T-cell (primary cell): ENCODE data around the gene SLAIN2. TPM values are rescaled to one million over a fixed set of nuclear protein-coding genes. Genes with fewer than 3 reads are reported as not detected.

ENCODE experiments used
- ATAC-seq, 4 experiments: fragments of 200-7000 bp in 3 of 4; fragments of 150-1000 bp in 1 of 4; cut with Tn5 transposase; replicated peaks in 1 of 4; 1 replicate in 3 of 4; 2 replicates in 1 of 4; pipeline ENCODE4 v1.10.0; 2021; ENCODE audit warnings: moderate library complexity in 3 of 4, mild to moderate bottlenecking in 2 of 4, moderate number of reproducible peaks in 1 of 4
- CTCF ChIA-PET, 2 donors: fragments of 300-600 bp; sonication (Branson Sonifier 250); formaldehyde crosslinking; loops; one replicate each; lab custom pipeline; 2022; ENCODE audit warnings: antibody characterized with exemption in 2 of 2; lab: Charles Lee
- POLR2A ChIA-PET, 2 donors: fragments of 300-600 bp; sonication (Branson Sonifier 250); formaldehyde crosslinking; loops; one replicate each; lab custom pipeline; 2022; ENCODE audit warnings: antibody characterized with exemption in 2 of 2; lab: Charles Lee
- DNase-seq, 35 experiments: peaks; one replicate each; pipeline versions ENCODE4 v3.0.0 to v3.0.0-alpha.2; 2013 to 2023
- H3K27ac ChIP-seq: one replicate; pipeline ENCODE4 v1.5.1; 2013; ENCODE audit warnings: low read length
- H3K27me3 ChIP-seq, 2 experiments: replicated peaks in 1 of 2; 1 replicate in 1 of 2; 2 replicates in 1 of 2; pipeline versions ENCODE4 v1.6.1 to v1.7.0; 2013; ENCODE audit warnings: low read length in 1 of 2, mixed read lengths in 1 of 2; ENCODE audit not compliant: control insufficient read depth in 2 of 2, insufficient read depth in 2 of 2; ENCODE audit errors: extremely low read depth in 1 of 2
- H3K36me3 ChIP-seq, 2 donors: 1 replicate in 1 of 2; 2 replicates in 1 of 2; pipeline versions ENCODE4 v1.6.1 to v1.7.0; 2013; ENCODE audit warnings: low read length in 1 of 2; ENCODE audit not compliant: control insufficient read depth in 2 of 2, insufficient read depth in 1 of 2; ENCODE audit errors: extremely low read depth in 1 of 2
- H3K4me1 ChIP-seq, 2 experiments: 1 replicate in 1 of 2; 2 replicates in 1 of 2; pipeline versions ENCODE4 v1.6.1 to v1.7.0; 2013; ENCODE audit warnings: low read length in 2 of 2, mixed read lengths in 1 of 2; ENCODE audit not compliant: insufficient read depth in 2 of 2, control insufficient read depth in 1 of 2; ENCODE audit errors: extremely low read depth in 1 of 2
- H3K4me3 ChIP-seq, 2 donors: 1 replicate in 1 of 2; 2 replicates in 1 of 2; pipeline versions ENCODE4 v1.5.1 to v1.7.0; 2013; ENCODE audit warnings: mild to moderate bottlenecking in 2 of 2, low read length in 1 of 2, moderate library complexity in 1 of 2; ENCODE audit not compliant: control insufficient read depth in 1 of 2; ENCODE audit errors: extremely low read depth in 1 of 2
- H3K9me3 ChIP-seq: 2 replicates; pipeline ENCODE4 v1.7.0; 2013
- H3K27ac Mint-ChIP-seq, 2 donors: one replicate each; pipeline ENCODE4 v1.8.0; 2020 to 2021; ENCODE audit warnings: mild to moderate bottlenecking in 2 of 2, mixed read lengths in 2 of 2
- H3K27me3 Mint-ChIP-seq, 2 donors: one replicate each; pipeline ENCODE4 v1.8.0; 2021 to 2022; ENCODE audit warnings: mixed read lengths in 2 of 2
- H3K36me3 Mint-ChIP-seq: one replicate; pipeline ENCODE4 v1.8.0; 2021; ENCODE audit warnings: mixed read lengths
- H3K4me1 Mint-ChIP-seq, 3 donors: one replicate each; pipeline ENCODE4 v1.8.0; 2020 to 2022; ENCODE audit warnings: mixed read lengths in 3 of 3, mild to moderate bottlenecking in 1 of 3
- H3K4me3 Mint-ChIP-seq, 3 donors: one replicate each; pipeline ENCODE4 v1.8.0; 2020 to 2022; ENCODE audit warnings: mild to moderate bottlenecking in 3 of 3, mixed read lengths in 3 of 3, moderate library complexity in 3 of 3
- H3K9me3 Mint-ChIP-seq, 3 donors: one replicate each; pipeline ENCODE4 v1.8.0; 2020 to 2022; ENCODE audit warnings: mixed read lengths in 3 of 3
- WGBS: methylation state at CpG from one replicate; pipeline ENCODE4 v1.1.5; 2013; ENCODE audit warnings: missing lambda C conversion rate; ENCODE audit not compliant: insufficient coverage; 5-methylcytosine and 5-hydroxymethylcytosine counted together
- total RNA-seq, 35 experiments: library from RNA in 6 of 35; stranded (reverse) in 6 of 35; fragments of 120-200 nt in 1 of 35; gene quantifications; one replicate each; pipeline versions ENCODE4 v1.2.1 to v1.2.4 and lab custom pipeline; 2013 to 2026

Gene SLAIN2
- total RNA-seq, 5 donors from 2014 or later (not counting 1 experiment from before 2014, with no cell fraction given) = 61.5 to 75.2 (median 70.5) TPM

DNA sequence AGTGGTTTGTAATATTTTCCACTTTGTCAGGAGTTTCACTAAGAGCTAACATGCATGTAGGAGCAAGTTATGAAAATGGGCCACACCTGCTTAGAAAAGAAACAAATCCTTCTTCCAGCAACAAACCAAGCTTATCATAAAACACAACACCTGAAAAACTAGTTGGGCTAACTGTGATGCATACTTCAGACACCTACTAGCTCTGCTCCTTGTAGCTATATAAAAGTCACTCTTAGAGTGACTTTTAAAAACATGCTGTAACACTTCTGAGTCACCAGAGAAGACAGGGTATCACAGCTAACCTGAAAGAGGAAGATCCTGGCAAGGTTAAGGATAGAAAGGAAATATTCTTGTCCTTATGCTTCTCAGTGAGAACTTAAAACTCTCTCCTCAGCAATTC, 3.6 kb upstream of the SLAIN2 start:
- no peaks in the 10 kb centered on the region for H3K9me3 Mint-ChIP-seq
- H3K4me3 Mint-ChIP-seq = no peak overlapping the region
- DNase-seq = no peak
- POLR2A ChIA-PET = no interaction called here
- no peak overlapping the region for H3K27ac ChIP-seq
- no peak overlapping the region for H3K4me3 ChIP-seq
- H3K36me3 ChIP-seq = no peaks in the 10 kb centered on the region
- no peak for ATAC-seq
- no peaks in the 10 kb centered on the region for H3K9me3 ChIP-seq
- H3K27me3 Mint-ChIP-seq = no peaks in the 10 kb centered on the region
- H3K4me1 Mint-ChIP-seq = peaks cover 12 to 21% (median 13%) of the 10 kb centered on the region in 3 donors
- no peaks in the 10 kb centered on the region for H3K36me3 Mint-ChIP-seq
- peaks cover 8 to 11% of the 10 kb centered on the region in 2 experiments for H3K4me1 ChIP-seq
- H3K27ac Mint-ChIP-seq = no peak overlapping the region
- CTCF ChIA-PET = interaction anchor here in 1 of 2 donors (0.6 to 1.4 kb wide), 2 partner anchors 63 to 240 kb away, joined by 3 to 4 read pairs; no protein-coding TSS in a partner anchor
- no peaks in the 10 kb centered on the region for H3K27me3 ChIP-seq

DNA sequence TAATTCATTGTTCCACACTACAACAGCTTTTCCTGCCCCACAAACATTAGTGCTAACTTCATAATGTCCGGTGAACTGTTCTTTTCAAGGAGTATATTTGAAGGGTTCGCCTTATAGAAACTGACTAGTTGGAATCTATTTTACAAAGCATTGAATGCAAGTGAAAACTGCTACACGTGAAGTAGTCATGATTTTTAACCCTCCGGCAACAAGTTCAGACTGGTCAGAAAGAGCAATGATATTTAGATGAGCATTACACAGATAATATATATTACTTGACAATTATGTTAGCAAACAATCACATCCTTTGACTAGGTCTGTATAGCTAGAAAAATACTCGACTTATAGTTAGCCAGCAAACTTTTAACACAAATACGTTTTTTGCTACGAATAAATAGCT, 1.7 kb upstream of the SLAIN2 start:
- POLR2A ChIA-PET = interaction anchor here in 1 of 2 donors (0.6 kb wide), 1 partner anchor 67 kb away, joined by 3 read pairs; no protein-coding TSS in a partner anchor
- Histone ChIP-seq H3K9me3 (no peaks in the 10 kb centered on the region), H3K4me1 (peaks cover 16 to 26% of the 10 kb centered on the region in 2 experiments), H3K27ac (no peak overlapping the region), H3K36me3 (no peaks in the 10 kb centered on the region), H3K4me3 (no peak overlapping the region), H3K27me3 (no peaks in the 10 kb centered on the region)
- H3K4me3 Mint-ChIP-seq = peak overlapping the region in 1 of 3 donors; percentile 94
- H3K9me3 Mint-ChIP-seq = no peaks in the 10 kb centered on the region
- H3K36me3 Mint-ChIP-seq = no peaks in the 10 kb centered on the region
- no peaks in the 10 kb centered on the region for H3K27me3 Mint-ChIP-seq
- H3K27ac Mint-ChIP-seq = peak overlapping the region; percentile 90 to 98
- DNase-seq (no peak), ATAC-seq (no peak)
- WGBS = no CpG with 5 or more reads among the region's 7 CpGs
- CTCF ChIA-PET = no interaction called here
- H3K4me1 Mint-ChIP-seq = peaks cover 31 to 40% (median 31%) of the 10 kb centered on the region in 3 donors

DNA sequence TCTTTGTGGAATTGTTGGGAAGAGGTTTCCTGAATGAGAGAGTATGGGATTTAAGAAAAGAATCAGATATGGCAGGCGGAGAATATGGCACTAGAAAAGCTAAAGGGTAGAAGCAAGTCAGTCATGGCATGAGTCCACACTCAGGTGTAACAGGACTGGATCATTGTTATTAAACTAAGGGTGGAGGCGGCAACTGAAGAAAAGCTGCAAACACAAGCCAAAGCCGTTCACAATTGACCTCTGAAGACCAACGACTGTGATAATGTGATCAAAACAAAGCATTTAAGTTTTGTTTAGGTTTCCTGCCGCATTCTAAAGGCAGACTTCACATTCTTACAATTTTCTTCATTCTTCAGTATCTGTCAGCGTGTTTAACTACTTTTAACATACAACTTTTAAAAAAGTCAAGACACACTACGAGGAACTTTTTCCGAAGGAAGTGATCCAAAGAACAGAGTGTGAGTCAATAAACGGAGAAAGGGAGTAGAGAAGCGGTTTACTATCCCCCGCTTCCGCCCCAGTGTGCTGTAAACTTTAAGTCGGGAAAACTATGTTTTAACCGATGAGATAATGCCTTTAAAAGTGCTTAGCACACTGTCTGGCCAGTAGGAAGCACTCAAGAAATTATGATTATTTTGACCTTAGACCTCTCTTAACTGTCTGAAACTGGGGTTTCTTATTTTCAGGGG, 909 bp upstream of the SLAIN2 start:
- peak overlapping the region; percentile 92 to 94 (median 94) for H3K4me3 Mint-ChIP-seq
- ChIA-PET POLR2A (interaction anchor here in 1 of 2 donors (0.6 kb wide), 2 partner anchors 8 to 66 kb away, joined by 3 read pairs; no protein-coding TSS in a partner anchor), CTCF (no interaction called here)
- H3K9me3 Mint-ChIP-seq = no peaks in the 10 kb centered on the region
- Histone ChIP-seq H3K36me3 (no peaks in the 10 kb centered on the region), H3K4me3 (peak overlapping the region; percentile 65 to 94), H3K4me1 (peaks cover 16 to 31% of the 10 kb centered on the region in 2 experiments), H3K27me3 (no peaks in the 10 kb centered on the region), H3K9me3 (no peaks in the 10 kb centered on the region), H3K27ac (peak overlapping the region; percentile 80)
- no peaks in the 10 kb centered on the region for H3K27me3 Mint-ChIP-seq
- DNase-seq = peak in 2 of 35 experiments; percentile 3 to 54
- ATAC-seq = peak; percentile 3 to 6 (median 6)
- H3K36me3 Mint-ChIP-seq = no peaks in the 10 kb centered on the region
- peak overlapping the region; percentile 90 to 98 for H3K27ac Mint-ChIP-seq
- WGBS = 22% methylated on average over 7 of the region's 14 CpGs
- H3K4me1 Mint-ChIP-seq = peaks cover 38 to 48% (median 39%) of the 10 kb centered on the region in 3 donors

DNA sequence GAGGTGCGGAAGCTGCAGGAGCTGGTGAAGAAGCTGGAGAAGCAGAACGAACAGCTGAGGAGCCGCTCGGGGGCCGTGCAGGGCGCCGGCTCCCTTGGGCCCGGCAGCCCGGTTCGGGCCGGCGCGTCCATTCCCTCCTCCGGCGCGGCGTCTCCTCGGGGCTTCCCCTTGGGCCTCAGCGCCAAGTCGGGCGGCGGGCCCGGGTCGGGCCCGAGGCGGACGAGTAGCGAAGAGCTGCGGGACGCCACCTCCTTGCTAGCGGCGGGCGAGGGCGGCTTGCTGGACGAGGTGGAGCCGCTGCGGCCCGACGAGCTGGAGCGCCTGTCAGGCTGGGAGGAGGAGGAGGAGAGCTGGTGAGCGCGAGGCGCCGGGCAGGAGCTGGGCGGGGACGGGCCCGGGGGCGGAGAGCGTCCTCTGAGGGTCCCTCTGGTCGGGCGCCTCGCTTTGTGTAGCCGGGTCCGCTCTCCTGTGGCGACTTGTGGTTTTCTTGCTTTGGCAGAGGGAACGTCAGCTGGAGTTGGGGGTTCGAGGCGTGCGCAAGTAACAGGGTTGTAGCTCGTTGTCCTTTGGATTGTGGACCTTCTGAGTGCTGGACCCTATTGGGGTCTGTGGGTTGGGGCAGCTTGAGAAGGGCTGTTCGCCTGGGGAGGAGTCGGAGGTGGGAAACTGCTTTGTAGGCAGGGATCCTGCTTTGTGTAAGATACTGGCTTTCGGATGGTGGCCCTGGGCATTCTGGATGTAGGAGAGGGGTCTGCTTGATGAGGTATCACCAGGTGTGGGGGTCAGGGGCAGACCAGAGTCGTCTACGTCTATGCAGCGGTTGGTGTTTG, 662 bp downstream of the SLAIN2 start:
- peak overlapping the region; percentile 94 to 96 (median 94) for H3K4me3 Mint-ChIP-seq
- Histone ChIP-seq H3K4me1 (peaks cover 20 to 41% of the 10 kb centered on the region in 2 experiments), H3K9me3 (no peaks in the 10 kb centered on the region), H3K27me3 (no peaks in the 10 kb centered on the region), H3K27ac (peak overlapping the region; percentile 92), H3K4me3 (peak overlapping the region; percentile 85 to 94), H3K36me3 (no peaks in the 10 kb centered on the region)
- POLR2A ChIA-PET = interaction anchor here (0.5 to 0.8 kb wide), 11 partner anchors 9 to 505 kb away, joined by 3 to 13 read pairs (median 4); no protein-coding TSS in a partner anchor
- no peaks in the 10 kb centered on the region for H3K9me3 Mint-ChIP-seq
- H3K36me3 Mint-ChIP-seq = peaks cover 3% of the 10 kb centered on the region
- H3K27ac Mint-ChIP-seq = peak overlapping the region; percentile 93 to 95
- DNase-seq (peak in 27 of 35 experiments; percentile 1 to 50 (median 25)), ATAC-seq (peak; percentile 18 to 21 (median 20))
- no peaks in the 10 kb centered on the region for H3K27me3 Mint-ChIP-seq
- H3K4me1 Mint-ChIP-seq = peaks cover 52 to 63% (median 53%) of the 10 kb centered on the region in 3 donors
- CTCF ChIA-PET = interaction anchor here (0.5 to 1.2 kb wide), 15 partner anchors 12 to 893 kb away, joined by 3 to 12 read pairs (median 4); partner anchors contain the start of genes COMMD8 (in 1 of the 2) and OCIAD2 (in 1 of the 2)
- under 1% methylated on average over 63 of the region's 66 CpGs for WGBS

DNA sequence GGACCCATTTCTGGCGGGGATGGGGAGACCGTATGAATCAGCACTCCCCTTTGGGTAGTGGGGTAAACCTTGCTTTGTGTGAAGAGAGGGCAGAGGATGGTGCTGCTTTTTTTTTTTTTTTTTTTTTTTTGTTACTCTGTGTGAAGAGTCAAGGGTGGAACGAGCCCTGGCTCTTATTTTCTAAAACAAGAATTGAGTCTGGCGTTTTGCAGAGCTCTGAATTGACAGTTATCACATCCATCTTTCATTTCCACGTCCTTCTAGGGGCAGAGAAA, 1.2 kb downstream of the SLAIN2 start:
- POLR2A ChIA-PET = interaction anchor here (0.5 to 0.8 kb wide), 5 partner anchors 9 to 504 kb away, joined by 3 to 5 read pairs (median 3); no protein-coding TSS in a partner anchor
- peak in 2 of 35 experiments; percentile 0 to 33 for DNase-seq
- Mint-ChIP-seq H3K4me3 (peak overlapping the region; percentile 94 to 96 (median 94)), H3K27ac (peak overlapping the region; percentile 73 to 88), H3K36me3 (peaks cover 3% of the 10 kb centered on the region), H3K9me3 (no peaks in the 10 kb centered on the region), H3K4me1 (peaks cover 53 to 59% (median 54%) of the 10 kb centered on the region in 3 donors), H3K27me3 (no peaks in the 10 kb centered on the region)
- Histone ChIP-seq H3K9me3 (no peaks in the 10 kb centered on the region), H3K27me3 (no peaks in the 10 kb centered on the region), H3K4me1 (peaks cover 24 to 41% of the 10 kb centered on the region in 2 experiments), H3K36me3 (no peaks in the 10 kb centered on the region), H3K27ac (peak overlapping the region; percentile 92), H3K4me3 (peak overlapping the region; percentile 85 to 94)
- no CpG with 5 or more reads among the region's 5 CpGs for WGBS
- CTCF ChIA-PET = interaction anchor here in 1 of 2 donors (0.6 to 1.2 kb wide), 4 partner anchors 26 to 879 kb away, joined by 3 to 4 read pairs (median 4); partner anchors contain the start of gene COMMD8
- no peak for ATAC-seq

DNA sequence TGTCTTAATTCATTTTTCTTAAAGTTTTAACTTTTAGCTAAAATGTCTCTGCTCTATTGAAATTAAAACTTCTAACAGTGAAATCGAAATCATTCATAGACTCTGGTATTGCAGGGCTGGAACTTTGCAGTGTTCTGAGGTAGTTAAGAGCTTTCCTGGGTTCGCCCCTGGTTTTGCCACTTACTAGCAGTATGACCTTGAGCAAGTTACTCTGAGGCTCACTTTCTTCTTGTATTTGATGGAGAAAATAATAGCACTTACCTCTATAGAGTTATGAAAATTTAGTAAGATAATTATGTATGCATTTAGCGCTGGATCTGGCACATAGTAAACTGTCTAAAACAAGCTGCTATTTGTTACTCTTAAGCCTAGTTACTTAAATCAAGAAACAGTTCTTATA, 1.7 kb downstream of the SLAIN2 start:
- no peaks in the 10 kb centered on the region for H3K27me3 Mint-ChIP-seq
- H3K27ac Mint-ChIP-seq = peak overlapping the region in 1 of 2 donors; percentile 30

More for the DNA sequence above, 1.7 kb downstream of the SLAIN2 start:
- 40% methylated on average over 1 of the region's 3 CpGs for WGBS
- no peak for ATAC-seq
- CTCF ChIA-PET = interaction anchor here in 1 of 2 donors (0.6 to 1.2 kb wide), 2 partner anchors 26 to 477 kb away, joined by 4 read pairs; no protein-coding TSS in a partner anchor
- Mint-ChIP-seq H3K4me3 (peak overlapping the region; percentile 94 to 96 (median 94)), H3K36me3 (peaks cover 3% of the 10 kb centered on the region), H3K4me1 (peaks cover 58 to 64% (median 59%) of the 10 kb centered on the region in 3 donors), H3K9me3 (no peaks in the 10 kb centered on the region)
- H3K36me3 ChIP-seq = no peaks in the 10 kb centered on the region
- POLR2A ChIA-PET = interaction anchor here in 1 of 2 donors (0.5 to 0.6 kb wide), 2 partner anchors 32 to 500 kb away, joined by 3 read pairs; no protein-coding TSS in a partner anchor
- peaks cover 24 to 41% of the 10 kb centered on the region in 2 experiments for H3K4me1 ChIP-seq
- no peak overlapping the region for H3K27ac ChIP-seq
- no peaks in the 10 kb centered on the region for H3K27me3 ChIP-seq
- no peaks in the 10 kb centered on the region for H3K9me3 ChIP-seq
- peak overlapping the region; percentile 85 to 94 for H3K4me3 ChIP-seq
- DNase-seq = no peak
